Transverse colon (tissue), 4 donors: ENCODE data around the gene FXYD2. TPM values are rescaled to one million over a fixed set of nuclear protein-coding genes. Genes with fewer than 3 reads are reported as not detected.
A peak's percentile ranks its signal among the peaks of the same experiment; 100 is the strongest.

Source experiments
- DNase-seq: peaks from one replicate; pipeline ENCODE4 v3.0.0-alpha.2; 2019
- H3K27ac ChIP-seq, 4 donors: fragments of 200-600 bp; sonication (generic); 2 replicates each; pipeline ENCODE4 v1.5.1; 2016 to 2018; ENCODE audit warnings: inconsistent platforms in 4 of 4
- H3K27me3 ChIP-seq: fragments of 200-600 bp; sonication (generic); 2 replicates; pipeline ENCODE4 v1.5.1; 2017; ENCODE audit warnings: inconsistent platforms
- H3K36me3 ChIP-seq, 4 donors: fragments of 200-600 bp; sonication (generic); 2 replicates each; pipeline ENCODE4 v1.5.1; 2017 to 2019; ENCODE audit warnings: inconsistent platforms in 4 of 4
- H3K4me1 ChIP-seq, 4 donors: fragments of 200-600 bp; sonication (generic); 2 replicates each; pipeline ENCODE4 v1.5.1; 2017 to 2020; ENCODE audit warnings: inconsistent platforms in 4 of 4
- H3K4me3 ChIP-seq, 4 donors: fragments of 200-600 bp; sonication (generic); 1 replicate in 1 of 4; 2 replicates in 3 of 4; pipeline versions ENCODE4 v1.5.1 to v1.6.1; 2017 to 2019; ENCODE audit warnings: inconsistent platforms in 4 of 4
- H3K9me3 ChIP-seq, 2 donors: fragments of 200-600 bp; sonication (generic); 2 replicates each; pipeline ENCODE4 v1.5.1; 2017 to 2019; ENCODE audit warnings: inconsistent platforms in 2 of 2
- EP300 ChIP-seq: sonication (generic); formaldehyde crosslinking; IDR thresholded peaks from one replicate; pipeline ENCODE4 v1.6.1; 2017; ENCODE audit warnings: antibody characterized with exemption, low read depth
- POLR2A ChIP-seq: fragments of 450-650 bp; IDR thresholded peaks from one replicate; pipeline ENCODE4 v1.6.1; 2016; ENCODE audit warnings: antibody characterized with exemption, mild to moderate bottlenecking, moderate library complexity
- POLR2AphosphoS5 ChIP-seq, 3 donors: sonication (generic); formaldehyde crosslinking; IDR thresholded peaks; one replicate each; pipeline ENCODE4 v1.6.1; 2016; ENCODE audit warnings: antibody characterized with exemption in 3 of 3
- WGBS, 2 donors: methylation state at CpG; one replicate each; pipeline ENCODE4 v1.1.5; 2018; ENCODE audit warnings: low coverage in 1 of 2; 5-methylcytosine and 5-hydroxymethylcytosine counted together
- in situ Hi-C, 4 donors: fragments of 200-750 bp; cut with MboI; loops; one replicate each; pipeline versions ENCODE4 v1.15.0 to v1.15.1; 2017; ENCODE audit warnings: low sequenced_read_pairs in 3 of 4, low pct_ligation_motif_present in 1 of 4, low pct_unique_long_range_greater_than_20kb in 1 of 4
- intact Hi-C: fragments of 100-400 bp; cut with DNase I; formaldehyde crosslinking; loops from one replicate; pipeline ENCODE4 v1.15.1; 2023; ENCODE audit warnings: low total_unique reads
- total RNA-seq, 4 donors: library from RNA; depleted of rRNA; stranded (reverse); fragments of >200 nt; gene quantifications; one replicate each; pipeline ENCODE4 v1.1.0, GENCODE V29; 2016
- TF ChIP-seq, protein P1 (sequence below), 5 experiments: fragments of 200-600 bp in 3 of 5; fragments of 450-650 bp in 2 of 5; sonication (generic) in 3 of 5; IDR thresholded peaks; 1 replicate in 2 of 5; 2 replicates in 3 of 5; pipeline ENCODE4 v1.5.1; 2016 to 2017; ENCODE audit warnings: antibody characterized with exemption in 5 of 5, inconsistent platforms in 3 of 5, mild to moderate bottlenecking in 2 of 5, moderate library complexity in 1 of 5

The FXYD2 gene
- total RNA-seq, 4 donors from 2014 or later, result 0.64 to 1.2 (median 1.1) TPM; not detected in 1

DNA sequence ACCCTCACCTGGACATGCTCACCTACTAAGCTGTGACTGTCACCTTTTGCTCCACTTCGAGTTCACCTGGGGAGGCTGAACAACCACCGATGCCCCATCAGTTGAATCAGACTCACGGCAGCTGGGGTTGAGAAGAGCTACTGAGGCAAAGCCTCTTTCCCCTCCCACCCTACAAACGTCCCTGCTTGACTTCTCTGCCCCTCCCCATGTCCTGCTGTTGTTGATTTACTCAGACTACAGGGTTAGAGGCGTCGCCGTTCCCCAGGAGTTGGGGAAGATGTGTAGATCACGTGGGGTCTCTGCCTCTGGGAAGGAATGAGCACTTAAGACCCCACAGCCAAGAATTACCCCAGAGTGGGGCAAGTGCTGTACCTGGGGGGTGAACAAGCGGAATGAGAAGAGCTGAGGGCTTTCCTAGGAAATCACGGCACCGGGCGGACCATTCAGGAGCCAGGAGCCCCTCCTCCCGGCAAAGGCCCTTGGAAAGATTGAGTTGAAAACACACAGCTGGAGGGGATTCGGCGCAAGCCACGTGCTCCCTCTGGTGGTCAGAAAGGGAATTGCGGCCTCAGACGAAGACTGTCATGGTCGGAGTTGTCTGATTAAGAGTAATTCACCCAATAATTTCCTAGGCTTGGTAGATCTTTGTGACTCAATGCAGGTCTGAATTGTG lies 7.0 kb downstream of the FXYD2 start:
- Histone ChIP-seq H3K27ac (peak overlapping the region; percentile 75 to 79 (median 76)), H3K4me3 (no peak overlapping the region), H3K4me1 (peaks cover 25 to 63% (median 49%) of the 10 kb centered on the region in 4 donors), H3K27me3 (no peaks in the 10 kb centered on the region), H3K36me3 (no peaks in the 10 kb centered on the region), H3K9me3 (no peaks in the 10 kb centered on the region)
- DNase-seq, result peak; percentile 88
- TF ChIP-seq POLR2AphosphoS5 (IDR thresholded peaks at IDR 0.05), result peak in 1 of 3 donors; percentile 32
- no peak for TF ChIP-seq EP300
- TF ChIP-seq, protein P1, sequence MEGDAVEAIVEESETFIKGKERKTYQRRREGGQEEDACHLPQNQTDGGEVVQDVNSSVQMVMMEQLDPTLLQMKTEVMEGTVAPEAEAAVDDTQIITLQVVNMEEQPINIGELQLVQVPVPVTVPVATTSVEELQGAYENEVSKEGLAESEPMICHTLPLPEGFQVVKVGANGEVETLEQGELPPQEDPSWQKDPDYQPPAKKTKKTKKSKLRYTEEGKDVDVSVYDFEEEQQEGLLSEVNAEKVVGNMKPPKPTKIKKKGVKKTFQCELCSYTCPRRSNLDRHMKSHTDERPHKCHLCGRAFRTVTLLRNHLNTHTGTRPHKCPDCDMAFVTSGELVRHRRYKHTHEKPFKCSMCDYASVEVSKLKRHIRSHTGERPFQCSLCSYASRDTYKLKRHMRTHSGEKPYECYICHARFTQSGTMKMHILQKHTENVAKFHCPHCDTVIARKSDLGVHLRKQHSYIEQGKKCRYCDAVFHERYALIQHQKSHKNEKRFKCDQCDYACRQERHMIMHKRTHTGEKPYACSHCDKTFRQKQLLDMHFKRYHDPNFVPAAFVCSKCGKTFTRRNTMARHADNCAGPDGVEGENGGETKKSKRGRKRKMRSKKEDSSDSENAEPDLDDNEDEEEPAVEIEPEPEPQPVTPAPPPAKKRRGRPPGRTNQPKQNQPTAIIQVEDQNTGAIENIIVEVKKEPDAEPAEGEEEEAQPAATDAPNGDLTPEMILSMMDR (IDR thresholded peaks at IDR 0.05), result peak; percentile 99 to 100 (median 100)
- in situ Hi-C loops (loop anchor here in 1 of 4 donors (25.0 kb wide), 2 partner anchors 245 to 380 kb away; no protein-coding TSS in a partner anchor), intact Hi-C loops (loop anchor here (5.0 kb wide), 1 partner anchor 385 kb away; no protein-coding TSS in a partner anchor)
- WGBS, 2 donors, result 16% methylated on average over 19 of the region's 19 CpGs; no CpG with 5 or more reads in 1 of the 2 donors

DNA sequence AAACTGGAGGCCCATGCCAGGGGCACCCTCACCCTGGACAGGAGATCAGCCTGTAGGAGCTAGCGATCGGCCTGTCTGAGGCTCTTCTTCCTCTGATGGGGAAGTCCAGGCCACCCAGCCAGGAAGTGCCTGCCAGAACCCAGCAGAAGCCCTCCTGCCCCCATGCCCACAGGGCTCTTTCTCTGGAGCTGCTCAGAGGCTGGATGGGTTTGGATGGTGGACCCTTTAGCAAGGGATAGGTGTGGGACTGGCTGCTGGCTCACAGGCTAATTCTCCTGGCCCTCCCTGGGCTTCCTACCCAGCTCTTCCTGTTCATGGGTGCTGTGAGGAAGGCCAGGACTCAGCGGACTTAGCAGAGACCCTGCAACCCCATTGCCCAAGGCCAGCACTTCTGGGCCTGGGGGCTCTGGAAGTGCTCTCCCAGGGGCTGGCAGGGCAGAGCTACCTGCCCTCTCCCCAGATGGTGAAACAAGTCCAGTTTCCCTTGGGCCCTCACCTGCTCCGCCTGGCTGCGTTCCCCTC lies 7.6 kb downstream of the FXYD2 start:
- no peaks in the 10 kb centered on the region for H3K36me3 ChIP-seq
- H3K4me3 ChIP-seq, result no peak overlapping the region
- no peak for TF ChIP-seq POLR2AphosphoS5 (IDR thresholded peaks at IDR 0.05)
- no peak for TF ChIP-seq EP300
- TF ChIP-seq, protein P1 (IDR thresholded peaks at IDR 0.05), result no peak
- TF ChIP-seq POLR2A, result no peak
- in situ Hi-C loops, result loop anchor here in 1 of 4 donors (25.0 kb wide), 2 partner anchors 245 to 380 kb away; no protein-coding TSS in a partner anchor
- intact Hi-C loops, result loop anchor here (5.0 kb wide), 1 partner anchor 385 kb away; no protein-coding TSS in a partner anchor
- DNase-seq, result no peak
- WGBS, 2 donors, result 62% methylated on average over 2 of the region's 5 CpGs; no CpG with 5 or more reads in 1 of the 2 donors
- H3K4me1 ChIP-seq, result peaks cover 25 to 63% (median 49%) of the 10 kb centered on the region in 4 donors
- H3K27me3 ChIP-seq, result no peaks in the 10 kb centered on the region
- no peaks in the 10 kb centered on the region for H3K9me3 ChIP-seq
- H3K27ac ChIP-seq, result peak overlapping the region; percentile 75 to 79 (median 76)

DNA sequence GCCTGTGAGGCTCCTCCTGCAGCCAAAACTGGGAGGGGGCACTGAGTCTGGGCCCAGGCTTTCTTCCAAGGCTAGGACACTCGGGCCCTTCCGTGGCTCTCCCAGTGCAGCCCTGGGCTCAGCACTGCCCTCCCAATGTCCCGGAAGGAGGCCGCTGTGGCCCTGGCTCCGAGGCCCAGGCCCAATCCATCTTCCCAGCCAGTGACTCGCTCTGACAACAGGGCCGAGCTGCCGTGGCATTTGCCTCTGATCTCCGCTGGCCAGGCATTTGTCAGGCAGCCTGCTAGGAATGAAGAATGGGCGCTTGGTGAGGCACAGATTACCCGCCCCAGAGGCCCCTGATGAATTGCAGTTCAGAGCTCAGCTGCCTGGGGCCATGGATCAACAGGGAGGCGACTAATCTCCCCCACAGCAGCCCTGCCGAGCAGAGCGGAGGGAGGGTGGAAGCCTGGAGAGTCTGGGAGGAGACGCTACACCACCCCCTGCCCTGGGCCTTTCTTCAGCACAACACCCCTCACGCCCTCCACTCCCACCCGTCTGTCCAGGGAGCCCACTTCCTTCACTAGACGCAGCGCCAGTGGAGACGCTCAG lies 8.3 kb downstream of the FXYD2 start:
- intact Hi-C loops, result loop anchor here (5.0 kb wide), 1 partner anchor 384 kb away; no protein-coding TSS in a partner anchor
- H3K27ac ChIP-seq, result peak overlapping the region; percentile 75 to 79 (median 76)
- DNase-seq, result no peak

More for the DNA sequence above, 8.3 kb downstream of the FXYD2 start:
- Histone ChIP-seq H3K36me3 (no peaks in the 10 kb centered on the region), H3K27me3 (no peaks in the 10 kb centered on the region), H3K9me3 (no peaks in the 10 kb centered on the region), H3K4me3 (no peak overlapping the region), H3K4me1 (peaks cover 25 to 63% (median 49%) of the 10 kb centered on the region in 4 donors)
- TF ChIP-seq EP300, result no peak
- TF ChIP-seq, protein P1 (IDR thresholded peaks at IDR 0.05), result no peak
- no peak for TF ChIP-seq POLR2A
- TF ChIP-seq POLR2AphosphoS5 (IDR thresholded peaks at IDR 0.05), result no peak
- WGBS, 2 donors, result 75% methylated on average over 18 of the region's 20 CpGs; no CpG with 5 or more reads in 1 of the 2 donors
- in situ Hi-C loops, result loop anchor here in 1 of 4 donors (25.0 kb wide), 2 partner anchors 246 to 379 kb away; no protein-coding TSS in a partner anchor
